GM12864 (cell line): Measurements from ENCODE around the gene STOM.

Source experiments
- DNase-seq: peaks from one replicate; pipeline ENCODE4 v3.0.0-alpha.2; 2011; ENCODE audit warnings: low read depth
- H3K4me3 ChIP-seq: 2 replicates; pipeline ENCODE4 v1.5.1; 2011; ENCODE audit warnings: mild to moderate bottlenecking, low read depth, low read length, control low read depth
- TF ChIP-seq, protein P1 (sequence below): IDR thresholded peaks from 2 replicates; pipeline ENCODE4 v1.5.1; 2011; ENCODE audit warnings: low read depth, mild to moderate bottlenecking, moderate library complexity, low read length, control low read depth, inconsistent platforms; ENCODE audit errors: missing control alignments

STOM gene

DNA sequence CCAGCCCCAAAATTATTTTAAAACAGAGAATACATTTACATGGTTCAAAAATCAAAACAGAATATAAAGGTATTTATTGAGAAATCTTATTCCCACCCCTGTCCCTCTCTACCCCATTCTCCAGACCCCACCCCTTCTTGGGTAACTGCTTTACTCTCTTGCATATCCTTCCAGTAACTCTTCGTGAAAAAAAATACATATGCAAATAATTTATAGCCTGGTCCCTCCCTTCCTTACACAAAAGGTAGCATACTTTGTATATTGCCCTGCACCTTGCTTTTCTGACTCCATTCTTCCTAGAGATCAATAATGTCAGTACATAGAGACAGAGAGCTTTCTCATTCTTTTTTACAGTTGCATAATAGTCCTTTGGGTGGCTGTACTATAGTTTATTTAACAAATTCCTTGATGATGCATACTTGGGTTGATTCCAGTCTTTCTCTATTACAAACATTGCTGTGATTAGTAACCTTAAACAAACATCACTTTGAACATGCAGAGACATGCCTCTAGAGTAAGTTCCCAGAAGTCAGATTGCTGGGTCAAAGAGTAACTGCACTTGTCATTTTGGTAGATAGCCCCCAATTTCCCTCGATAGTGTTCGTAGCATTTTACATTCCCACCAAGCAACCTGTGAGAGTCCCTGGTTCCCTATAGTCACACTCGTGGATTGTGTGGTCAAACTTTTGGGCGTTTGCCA, 47.9 kb downstream of the STOM start:
- TF ChIP-seq, protein P1, sequence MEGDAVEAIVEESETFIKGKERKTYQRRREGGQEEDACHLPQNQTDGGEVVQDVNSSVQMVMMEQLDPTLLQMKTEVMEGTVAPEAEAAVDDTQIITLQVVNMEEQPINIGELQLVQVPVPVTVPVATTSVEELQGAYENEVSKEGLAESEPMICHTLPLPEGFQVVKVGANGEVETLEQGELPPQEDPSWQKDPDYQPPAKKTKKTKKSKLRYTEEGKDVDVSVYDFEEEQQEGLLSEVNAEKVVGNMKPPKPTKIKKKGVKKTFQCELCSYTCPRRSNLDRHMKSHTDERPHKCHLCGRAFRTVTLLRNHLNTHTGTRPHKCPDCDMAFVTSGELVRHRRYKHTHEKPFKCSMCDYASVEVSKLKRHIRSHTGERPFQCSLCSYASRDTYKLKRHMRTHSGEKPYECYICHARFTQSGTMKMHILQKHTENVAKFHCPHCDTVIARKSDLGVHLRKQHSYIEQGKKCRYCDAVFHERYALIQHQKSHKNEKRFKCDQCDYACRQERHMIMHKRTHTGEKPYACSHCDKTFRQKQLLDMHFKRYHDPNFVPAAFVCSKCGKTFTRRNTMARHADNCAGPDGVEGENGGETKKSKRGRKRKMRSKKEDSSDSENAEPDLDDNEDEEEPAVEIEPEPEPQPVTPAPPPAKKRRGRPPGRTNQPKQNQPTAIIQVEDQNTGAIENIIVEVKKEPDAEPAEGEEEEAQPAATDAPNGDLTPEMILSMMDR, result no peak
- DNase-seq, result no peak
- H3K4me3 ChIP-seq, result no peak overlapping the region

DNA sequence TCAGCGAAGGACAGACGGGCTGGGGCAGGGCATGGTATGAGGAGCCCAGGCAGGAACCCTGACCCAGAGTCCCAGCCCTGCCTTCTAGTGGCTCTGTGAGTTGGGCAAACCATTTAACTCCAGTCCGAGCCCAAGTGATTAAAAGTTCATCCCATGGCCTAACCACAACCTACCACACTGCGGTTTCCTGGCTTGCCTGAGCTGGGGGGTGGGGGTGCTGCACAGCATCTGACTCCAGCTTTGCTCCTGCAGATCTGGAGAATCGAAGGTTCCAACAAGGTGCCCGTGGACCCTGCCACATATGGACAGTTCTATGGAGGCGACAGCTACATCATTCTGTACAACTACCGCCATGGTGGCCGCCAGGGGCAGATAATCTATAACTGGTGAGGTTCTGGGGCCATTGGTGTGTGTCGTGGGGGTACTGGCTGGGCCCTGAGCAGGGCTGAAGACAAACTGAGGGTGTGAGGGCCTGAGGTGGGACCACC, 49.0 kb downstream of the STOM start:
- no peak overlapping the region for H3K4me3 ChIP-seq
- TF ChIP-seq, protein P1, result no peak
- no peak for DNase-seq

DNA sequence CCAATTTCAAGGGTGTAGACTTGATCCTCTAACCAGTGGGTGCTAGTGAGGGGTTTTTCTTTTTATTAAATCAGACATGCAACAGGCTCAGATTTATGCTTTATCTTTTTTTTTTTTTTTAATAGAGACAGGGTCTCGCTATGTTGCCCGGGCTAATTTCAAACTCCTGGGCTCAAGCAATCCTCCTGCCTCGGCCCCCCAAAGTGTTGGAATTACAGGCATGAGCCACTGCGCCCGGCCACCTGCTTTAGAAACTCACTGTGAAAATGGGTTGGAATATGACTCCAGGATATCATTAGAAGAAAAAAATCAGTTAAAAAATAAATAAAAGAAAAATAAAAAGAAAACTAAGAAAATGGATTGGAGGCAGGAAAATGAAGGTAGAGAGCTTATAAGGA, 50.7 kb downstream of the STOM start:
- H3K4me3 ChIP-seq, result no peak overlapping the region
- no peak for DNase-seq
- TF ChIP-seq, protein P1, result no peak

DNA sequence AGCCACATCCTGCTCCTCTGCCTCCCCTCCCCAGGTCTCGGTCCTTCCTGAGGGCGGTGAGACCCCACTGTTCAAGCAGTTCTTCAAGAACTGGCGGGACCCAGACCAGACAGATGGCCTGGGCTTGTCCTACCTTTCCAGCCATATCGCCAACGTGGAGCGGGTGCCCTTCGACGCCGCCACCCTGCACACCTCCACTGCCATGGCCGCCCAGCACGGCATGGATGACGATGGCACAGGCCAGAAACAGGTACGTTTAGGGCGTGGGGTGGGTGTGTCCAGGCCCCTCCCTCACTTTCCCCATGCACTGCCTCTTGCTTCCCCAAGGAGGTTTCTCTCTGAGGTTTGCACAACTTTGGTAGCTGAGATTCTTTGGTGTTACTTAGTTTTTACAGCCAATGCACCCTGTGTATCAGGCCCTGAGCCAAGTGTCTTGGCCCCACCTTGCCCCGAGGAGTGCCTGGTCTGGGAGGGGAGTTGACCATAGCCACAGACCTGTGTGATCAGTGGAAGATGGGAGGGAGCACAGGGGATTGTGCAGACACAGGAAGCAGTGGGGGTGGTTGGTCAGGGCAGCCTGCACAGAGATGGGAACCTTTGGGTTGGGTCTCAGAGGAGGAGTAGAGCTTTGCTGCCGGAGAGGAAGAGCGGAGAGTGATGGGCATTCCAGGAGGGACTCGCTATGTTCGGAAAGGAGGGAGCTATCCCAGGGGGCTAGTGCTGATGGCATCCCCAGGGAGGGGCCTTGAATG, 51.2 kb downstream of the STOM start:
- TF ChIP-seq, protein P1, result no peak
- no peak overlapping the region for H3K4me3 ChIP-seq
- DNase-seq, result no peak

- TF ChIP-seq, protein P1, result no peak
- no peak for DNase-seq
- H3K4me3 ChIP-seq, result no peak overlapping the region
Observed at GRCh38 chr9:121317737-121318630, 52.1 kb downstream of the STOM start.

- no peak overlapping the region for H3K4me3 ChIP-seq
- TF ChIP-seq, protein P1, result no peak
- no peak for DNase-seq
Observed at GRCh38 chr9:121316852-121317373, 53.1 kb downstream of the STOM start.
